HCT116 (cell line): ENCODE measurements around the gene SLC12A3. TPM values are rescaled to one million over a fixed set of nuclear protein-coding genes. Genes with fewer than 3 reads are reported as not detected.

ENCODE experiments used
- ATAC-seq: fragments of 200-7000 bp; cut with Tn5 transposase; 2 replicates; pipeline ENCODE4 v1.9.1; 2020; ENCODE audit warnings: mild to moderate bottlenecking, moderate library complexity
- BruUV-seq: library from RNA; stranded (reverse); fragments of 400-500 nt; replicated peaks from 2 replicates; lab custom pipeline; 2021; lab: Mats Ljungman, UMichigan
- CTCF ChIA-PET: fragments of 300-600 bp; sonication (Branson Sonifier 250); formaldehyde crosslinking; loops from one replicate; lab custom pipeline; 2021; ENCODE audit warnings: antibody characterized with exemption; lab: Charles Lee
- POLR2A ChIA-PET: fragments of 300-600, 350-600 bp; sonication (Branson Sonifier 250); formaldehyde crosslinking; loops from one replicate; lab custom pipeline; 2021; ENCODE audit warnings: antibody characterized with exemption; lab: Charles Lee
- RAD21 ChIA-PET, 2 experiments: fragments of 300-600 bp; sonication (Branson Sonifier 250); formaldehyde crosslinking; loops; one replicate each; lab custom pipeline; 2023; ENCODE audit warnings: low total read pairs in 2 of 2; ENCODE audit not compliant: uncharacterized antibody in 2 of 2, unreplicated experiment in 2 of 2, low non-redundant PET in 1 of 2; lab: Charles Lee
- DNase-seq: peaks from one replicate; pipeline ENCODE4 v3.0.0-alpha.2; 2010; ENCODE audit warnings: low read depth, low spot score
- H2AFZ ChIP-seq: fragments of 200-600 bp; shearing (Covaris generic), sonication (generic); 2 replicates; pipeline ENCODE4 v1.6.1; 2017; ENCODE audit warnings: low read depth, mixed run types, mixed read lengths, antibody characterized with exemption, low read length; ENCODE audit not compliant: poor library complexity, severe bottlenecking
- H3K27ac ChIP-seq: 2 replicates; pipeline ENCODE4 v1.5.1; 2012; ENCODE audit warnings: low read depth, low read length
- H3K27me3 ChIP-seq: fragments of 200-600 bp; sonication (generic); 2 replicates; pipeline ENCODE4 v1.6.1; 2016; ENCODE audit warnings: mixed run types, low read length, mixed read lengths; ENCODE audit not compliant: insufficient read depth
- H3K36me3 ChIP-seq, 2 experiments: fragments of 200-500 bp in 1 of 2; fragments of 200-600 bp in 1 of 2; sonication (Bioruptor generic) in 1 of 2; sonication (generic) in 1 of 2; 2 replicates each; pipeline versions ENCODE4 v1.5.1 to v1.6.1; 2014 to 2016; ENCODE audit warnings: low read length in 2 of 2, inconsistent platforms in 1 of 2, mixed read lengths in 1 of 2, mixed run types in 1 of 2; ENCODE audit not compliant: insufficient read depth in 2 of 2, control insufficient read depth in 1 of 2
- H3K4me1 ChIP-seq, 2 experiments: fragments of 200-600 bp in 1 of 2; sonication (generic) in 1 of 2; 2 replicates each; pipeline versions ENCODE4 v1.5.1 to v1.6.1; 2012 to 2017; ENCODE audit warnings: low read length in 2 of 2, inconsistent platforms in 1 of 2, mild to moderate bottlenecking in 1 of 2, mixed read lengths in 1 of 2, mixed run types in 1 of 2, moderate library complexity in 1 of 2; ENCODE audit not compliant: insufficient read depth in 2 of 2, control insufficient read depth in 1 of 2
- H3K4me2 ChIP-seq: fragments of 200-600 bp; sonication (generic); 2 replicates; pipeline ENCODE4 v1.6.1; 2017; ENCODE audit warnings: mixed run types, low read length, mixed read lengths
- H3K4me3 ChIP-seq, 2 experiments: fragments of 200-600 bp in 1 of 2; sonication (generic) in 1 of 2; replicated peaks in 1 of 2; 2 replicates each; pipeline ENCODE4 v1.5.1; 2011 to 2016; ENCODE audit warnings: low read length in 2 of 2, control low read depth in 1 of 2, low read depth in 1 of 2, mild to moderate bottlenecking in 1 of 2, mixed read lengths in 1 of 2, mixed run types in 1 of 2
- H3K79me2 ChIP-seq: fragments of 200-600 bp; sonication (generic); 2 replicates; pipeline ENCODE4 v1.6.1; 2017; ENCODE audit warnings: mild to moderate bottlenecking, mixed run types, low read length, moderate library complexity, mixed read lengths; ENCODE audit not compliant: insufficient read depth
- H3K9ac ChIP-seq: fragments of 200-600 bp; sonication (generic); 2 replicates; pipeline ENCODE4 v1.6.1; 2016; ENCODE audit warnings: low read length, mixed read lengths
- H3K9me2 ChIP-seq: fragments of 200-600 bp; sonication (generic), shearing (Covaris generic); 2 replicates; pipeline ENCODE4 v1.6.1; 2017; ENCODE audit warnings: mixed run types, mild to moderate bottlenecking, moderate library complexity; ENCODE audit not compliant: insufficient read depth
- H3K9me3 ChIP-seq, 2 experiments: fragments of 200-500 bp in 1 of 2; fragments of 200-600 bp in 1 of 2; sonication (Bioruptor generic) in 1 of 2; sonication (generic) in 1 of 2; 2 replicates each; pipeline ENCODE4 v1.6.1; 2014 to 2017; ENCODE audit warnings: low read length in 2 of 2, mixed read lengths in 2 of 2, inconsistent platforms in 1 of 2, low read depth in 1 of 2, mild to moderate bottlenecking in 1 of 2, mixed run types in 1 of 2, moderate library complexity in 1 of 2; ENCODE audit not compliant: control insufficient read depth in 1 of 2, insufficient read depth in 1 of 2
- H4K20me1 ChIP-seq: fragments of 200-600 bp; sonication (generic), shearing (Covaris generic); 2 replicates; pipeline ENCODE4 v1.6.1; 2017; ENCODE audit warnings: mixed run types, mild to moderate bottlenecking, moderate library complexity; ENCODE audit not compliant: insufficient read depth
- ATF3 ChIP-seq: IDR thresholded peaks from 2 replicates; pipeline ENCODE4 v1.6.1; 2012
- CTCF ChIP-seq, 3 experiments: fragments of 200-600 bp in 1 of 3; sonication (generic) in 1 of 3; IDR thresholded peaks in 2 of 3; conservative IDR thresholded peaks in 1 of 3; 2 replicates each; pipeline ENCODE4 v1.5.1; 2012 to 2017; ENCODE audit warnings: low read depth in 2 of 3, low read length in 2 of 3, antibody characterized with exemption in 1 of 3, borderline replicate concordance in 1 of 3, control low read depth in 1 of 3, mild to moderate bottlenecking in 1 of 3, mixed read lengths in 1 of 3, mixed run types in 1 of 3, moderate library complexity in 1 of 3; ENCODE audit not compliant: insufficient read depth in 1 of 3
- EGR1 ChIP-seq: IDR thresholded peaks from 2 replicates; pipeline ENCODE4 v1.6.1; 2012; ENCODE audit warnings: low read depth
- ELF1 ChIP-seq: IDR thresholded peaks from 2 replicates; pipeline ENCODE4 v1.6.1; 2012; ENCODE audit warnings: low read depth, borderline replicate concordance
- EZH2 ChIP-seq: fragments of 200-600 bp; sonication (generic); IDR thresholded peaks from 2 replicates; pipeline ENCODE4 v1.6.1; 2017; ENCODE audit warnings: antibody characterized with exemption, mixed run types
- FOSL1 ChIP-seq: IDR thresholded peaks from 2 replicates; pipeline ENCODE4 v1.6.1; 2012; ENCODE audit warnings: low read depth
- JUND ChIP-seq: IDR thresholded peaks from 2 replicates; pipeline ENCODE4 v1.6.1; 2012
- POLR2A ChIP-seq: IDR thresholded peaks from 2 replicates; pipeline ENCODE4 v1.7.0; 2011; ENCODE audit warnings: borderline replicate concordance; ENCODE audit not compliant: insufficient read depth, insufficient read length; ENCODE audit errors: extremely low read depth
- POLR2AphosphoS5 ChIP-seq: IDR thresholded peaks from 2 replicates; pipeline ENCODE4 v1.6.1; 2011; ENCODE audit warnings: mild to moderate bottlenecking, low read depth, low read length, moderate library complexity
- RAD21 ChIP-seq: IDR thresholded peaks from 2 replicates; pipeline ENCODE4 v1.6.1; 2012; ENCODE audit warnings: low read depth, mild to moderate bottlenecking
- SIN3A ChIP-seq: IDR thresholded peaks from 2 replicates; pipeline ENCODE4 v1.6.1; 2012; ENCODE audit warnings: low read depth
- SP1 ChIP-seq: IDR thresholded peaks from 2 replicates; pipeline ENCODE4 v1.6.1; 2012; ENCODE audit warnings: low read depth
- SRF ChIP-seq: IDR thresholded peaks from 2 replicates; pipeline ENCODE4 v1.6.1; 2012; ENCODE audit warnings: low read depth
- ZBTB33 ChIP-seq: IDR thresholded peaks from 2 replicates; pipeline ENCODE4 v1.6.1; 2011; ENCODE audit warnings: mild to moderate bottlenecking, low read length, moderate library complexity; ENCODE audit not compliant: insufficient replicate concordance; ENCODE audit errors: extremely low read depth
- ZFX ChIP-seq: fragments of 450-650 bp; IDR thresholded peaks from 2 replicates; pipeline ENCODE4 v1.6.1; 2017
- ZNF274 ChIP-seq: fragments of 200-500 bp; sonication (Bioruptor generic); IDR thresholded peaks from 2 replicates; pipeline ENCODE4 v1.6.1; 2014; ENCODE audit warnings: mild to moderate bottlenecking, low read depth, low read length, inconsistent platforms
- intact Hi-C: fragments of 100-400 bp; cut with micrococcal nuclease; formaldehyde crosslinking; loops from 2 replicates; pipeline ENCODE4 v1.10.0; 2022
- total RNA-seq: library from RNA; stranded (reverse); gene quantifications from one replicate; pipeline ENCODE4 v1.2.1, GENCODE V29; 2021; ENCODE audit not compliant: unreplicated experiment

Gene SLC12A3
- total RNA-seq, 1 experiment from 2014 or later = not detected

- intact Hi-C loops = no loop called here
- Histone ChIP-seq H3K9ac (no peak overlapping the region), H3K4me2 (no peak overlapping the region), H3K9me3 (no peaks in the 10 kb centered on the region), H3K4me3 (no peak overlapping the region), H3K4me1 (no peaks in the 10 kb centered on the region), H3K27me3 (no peaks in the 10 kb centered on the region), H3K27ac (no peak overlapping the region), H2AFZ (no peak overlapping the region), H3K9me2 (no peaks in the 10 kb centered on the region), H3K79me2 (no peaks in the 10 kb centered on the region), H4K20me1 (no peaks in the 10 kb centered on the region), H3K36me3 (no peaks in the 10 kb centered on the region)
- ChIA-PET RAD21 (interaction anchor here in 1 of 2 experiments (0.5 kb wide), 1 partner anchor 63 kb away, joined by 3 read pairs; no protein-coding TSS in a partner anchor), POLR2A (no interaction called here), CTCF (interaction anchor here (0.5 kb wide), 1 partner anchor 18 kb away, joined by 3 read pairs; no protein-coding TSS in a partner anchor)
- ATAC-seq = peak; percentile 81
- no peak for TF ChIP-seq RAD21
- no peak for TF ChIP-seq SP1
- TF ChIP-seq EGR1 = no peak
- no peak for TF ChIP-seq ZBTB33
- no peak for TF ChIP-seq SIN3A
- TF ChIP-seq FOSL1 = no peak
- no peak for TF ChIP-seq POLR2AphosphoS5
- no peak for TF ChIP-seq POLR2A
- no peak for TF ChIP-seq ZNF274
- no peak for TF ChIP-seq EZH2
- TF ChIP-seq ATF3 = no peak
- no peak for TF ChIP-seq ELF1
- TF ChIP-seq ZFX = no peak
- TF ChIP-seq JUND = no peak
- TF ChIP-seq SRF = no peak
- no peak for TF ChIP-seq CTCF (IDR thresholded peaks at IDR 0.05 in 2 of 3, conservative IDR thresholded peaks at IDR 0.05 in 1 of 3; ENCODE audit: borderline replicate concordance in 1 of 3, insufficient read depth in 1 of 3, low read depth in 2 of 3, low read length in 2 of 3)
- no TSS peak for BruUV-seq
- DNase-seq = no peak
These were observed 24.2 kb downstream of the SLC12A3 start for GRCh38 chr16:56889206-56889605.
